ENCODE measurements around the gene SH2D3A. TPM values are rescaled to one million over a fixed set of nuclear protein-coding genes. Genes with fewer than 3 reads are reported as not detected.

Gene SH2D3A
- total RNA-seq, 6 experiments from 2014 or later, result not detected

DNA sequence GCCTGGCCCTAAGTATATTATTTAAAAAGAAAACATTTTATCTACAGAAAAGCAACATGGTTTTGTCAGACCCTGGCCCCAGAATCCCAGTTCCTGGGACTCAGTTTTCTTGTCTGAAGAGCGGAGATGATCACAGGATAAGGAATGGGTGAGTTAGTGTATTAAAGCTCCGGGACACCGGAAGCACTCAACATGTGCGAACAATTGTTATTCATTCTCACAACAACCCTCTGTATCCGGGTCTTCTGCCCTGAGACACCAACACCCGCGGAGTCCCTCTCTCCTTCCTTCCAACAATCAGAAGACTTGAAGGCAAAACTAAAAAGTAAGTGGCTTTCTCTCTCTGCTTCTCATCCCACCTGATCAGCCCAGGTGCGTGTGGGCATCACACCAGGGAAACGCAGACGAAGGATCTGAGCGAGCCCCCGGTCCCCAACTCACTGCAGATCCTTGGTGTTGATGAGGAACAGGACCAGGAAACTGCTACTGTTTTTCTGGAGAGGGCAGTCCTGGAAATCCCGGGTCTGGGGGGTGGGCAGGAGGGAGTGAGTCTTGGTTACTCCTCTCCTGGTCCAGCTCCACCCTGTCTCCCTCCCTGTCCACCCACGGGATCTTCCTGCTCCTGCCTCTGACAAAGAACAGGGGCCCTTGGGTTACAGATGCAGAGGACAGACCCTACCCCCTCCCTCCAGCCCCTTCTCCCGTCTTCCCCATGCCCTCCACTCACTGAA, 31.9 kb downstream of the SH2D3A start:
- H3K27ac Mint-ChIP-seq, result peak overlapping the region; percentile 85; the same call in 1 of the 2 replicates

DNA sequence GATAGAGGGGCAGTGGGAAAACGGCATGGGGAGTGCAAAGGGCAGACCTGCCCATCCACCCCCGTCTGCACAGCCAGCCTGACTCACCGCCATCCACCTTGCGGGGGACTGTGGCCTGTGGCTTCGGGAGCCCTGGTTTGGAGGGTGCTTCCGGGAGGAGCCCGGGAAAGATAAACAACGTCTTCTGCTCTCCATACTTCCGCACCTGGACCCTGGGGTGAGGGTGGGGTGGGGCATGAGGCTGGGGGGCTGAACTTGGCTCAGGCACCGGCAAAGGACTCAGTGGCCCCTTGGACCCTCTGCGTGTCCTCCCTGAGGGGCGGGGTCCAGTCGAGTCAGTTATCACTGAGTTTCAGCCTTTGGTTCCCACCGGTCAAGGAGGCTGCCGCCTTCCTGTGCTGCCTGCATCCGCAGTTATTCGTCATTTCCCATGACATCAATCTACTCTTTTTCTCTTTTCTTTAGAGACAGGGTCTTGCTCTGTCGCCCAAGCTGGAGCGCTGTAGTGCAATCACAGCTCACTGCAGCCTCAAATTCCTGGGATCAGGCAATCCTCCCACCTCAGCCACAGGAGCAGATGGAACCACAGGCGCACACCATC, 33.0 kb downstream of the SH2D3A start:
- no peaks in the 10 kb centered on the region; the same call in 1 of the 2 replicates for H3K27me3 Mint-ChIP-seq (ENCODE audit: insufficient read depth)
- H3K4me3 Mint-ChIP-seq, result no peak overlapping the region
- DNase-seq, result no peak
- TF ChIP-seq, protein P1, sequence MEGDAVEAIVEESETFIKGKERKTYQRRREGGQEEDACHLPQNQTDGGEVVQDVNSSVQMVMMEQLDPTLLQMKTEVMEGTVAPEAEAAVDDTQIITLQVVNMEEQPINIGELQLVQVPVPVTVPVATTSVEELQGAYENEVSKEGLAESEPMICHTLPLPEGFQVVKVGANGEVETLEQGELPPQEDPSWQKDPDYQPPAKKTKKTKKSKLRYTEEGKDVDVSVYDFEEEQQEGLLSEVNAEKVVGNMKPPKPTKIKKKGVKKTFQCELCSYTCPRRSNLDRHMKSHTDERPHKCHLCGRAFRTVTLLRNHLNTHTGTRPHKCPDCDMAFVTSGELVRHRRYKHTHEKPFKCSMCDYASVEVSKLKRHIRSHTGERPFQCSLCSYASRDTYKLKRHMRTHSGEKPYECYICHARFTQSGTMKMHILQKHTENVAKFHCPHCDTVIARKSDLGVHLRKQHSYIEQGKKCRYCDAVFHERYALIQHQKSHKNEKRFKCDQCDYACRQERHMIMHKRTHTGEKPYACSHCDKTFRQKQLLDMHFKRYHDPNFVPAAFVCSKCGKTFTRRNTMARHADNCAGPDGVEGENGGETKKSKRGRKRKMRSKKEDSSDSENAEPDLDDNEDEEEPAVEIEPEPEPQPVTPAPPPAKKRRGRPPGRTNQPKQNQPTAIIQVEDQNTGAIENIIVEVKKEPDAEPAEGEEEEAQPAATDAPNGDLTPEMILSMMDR (IDR thresholded peaks at IDR 0.05), result no peak
- H3K27ac Mint-ChIP-seq, result no peak overlapping the region
- no peaks in the 10 kb centered on the region for H3K9me3 Mint-ChIP-seq
- H3K4me1 Mint-ChIP-seq (ENCODE audit: low read depth), result peaks cover 25% of the 10 kb centered on the region
- H3K36me3 Mint-ChIP-seq (ENCODE audit: low read depth), result peaks cover 13% of the 10 kb centered on the region

More for the DNA sequence above, 31.9 kb downstream of the SH2D3A start:
- Mint-ChIP-seq H3K4me3 (peak overlapping the region; percentile 99), H3K27me3 (ENCODE audit: insufficient read depth) (no peaks in the 10 kb centered on the region; the same call in 1 of the 2 replicates), H3K4me1 (ENCODE audit: low read depth) (peaks cover 26% of the 10 kb centered on the region), H3K9me3 (no peaks in the 10 kb centered on the region), H3K36me3 (ENCODE audit: low read depth) (peaks cover 7% of the 10 kb centered on the region; the same call in 1 of the 2 replicates)
- DNase-seq, result no peak
- TF ChIP-seq, protein P1 (IDR thresholded peaks at IDR 0.05), result no peak

DNA sequence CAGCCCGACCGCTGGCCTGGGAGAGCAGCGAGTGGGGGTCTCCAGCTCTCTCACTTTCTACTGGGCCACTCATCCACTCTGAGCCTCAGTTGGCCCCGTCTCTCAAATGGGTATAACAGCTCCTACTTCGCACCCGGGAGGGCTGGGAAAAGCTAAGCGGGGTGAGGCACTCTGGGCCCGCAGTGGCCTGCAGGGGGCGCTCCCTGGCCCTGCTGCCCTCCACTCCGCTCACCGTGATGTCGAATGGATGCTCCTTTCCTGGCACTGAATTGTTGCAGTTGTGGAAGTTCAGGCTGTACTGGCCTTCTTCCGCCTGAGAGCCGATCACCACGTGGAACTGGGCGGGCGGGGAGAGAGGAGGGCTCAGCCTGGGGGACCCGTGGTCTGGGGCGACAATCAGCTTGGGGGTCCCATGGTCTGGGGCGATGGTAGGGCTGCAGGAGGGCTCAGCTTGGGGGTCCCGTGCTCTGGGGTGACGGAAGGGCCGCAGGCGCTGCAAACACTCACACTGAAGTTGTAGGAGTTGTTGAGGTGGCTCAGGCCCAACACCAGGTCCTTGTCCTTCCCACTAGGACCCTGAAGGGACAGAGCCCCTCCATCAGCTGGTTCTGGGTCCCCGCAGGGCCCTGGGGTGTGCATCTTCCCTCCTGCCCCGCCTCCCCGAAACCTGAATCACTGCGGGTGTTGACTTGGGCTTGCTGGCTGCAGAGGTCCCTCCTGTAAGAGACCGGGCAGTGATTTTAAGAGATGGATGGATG, 33.7 kb downstream of the SH2D3A start:
- peaks cover 18% of the 10 kb centered on the region for H3K4me1 Mint-ChIP-seq (ENCODE audit: low read depth)
- DNase-seq, result no peak
- H3K9me3 Mint-ChIP-seq, result no peaks in the 10 kb centered on the region
- no peaks in the 10 kb centered on the region; the same call in 1 of the 2 replicates for H3K27me3 Mint-ChIP-seq (ENCODE audit: insufficient read depth)
- peaks cover 13% of the 10 kb centered on the region for H3K36me3 Mint-ChIP-seq (ENCODE audit: low read depth)
- no peak overlapping the region for H3K27ac Mint-ChIP-seq
- no peak overlapping the region for H3K4me3 Mint-ChIP-seq
- TF ChIP-seq, protein P1 (IDR thresholded peaks at IDR 0.05), result peak; percentile 72

DNA sequence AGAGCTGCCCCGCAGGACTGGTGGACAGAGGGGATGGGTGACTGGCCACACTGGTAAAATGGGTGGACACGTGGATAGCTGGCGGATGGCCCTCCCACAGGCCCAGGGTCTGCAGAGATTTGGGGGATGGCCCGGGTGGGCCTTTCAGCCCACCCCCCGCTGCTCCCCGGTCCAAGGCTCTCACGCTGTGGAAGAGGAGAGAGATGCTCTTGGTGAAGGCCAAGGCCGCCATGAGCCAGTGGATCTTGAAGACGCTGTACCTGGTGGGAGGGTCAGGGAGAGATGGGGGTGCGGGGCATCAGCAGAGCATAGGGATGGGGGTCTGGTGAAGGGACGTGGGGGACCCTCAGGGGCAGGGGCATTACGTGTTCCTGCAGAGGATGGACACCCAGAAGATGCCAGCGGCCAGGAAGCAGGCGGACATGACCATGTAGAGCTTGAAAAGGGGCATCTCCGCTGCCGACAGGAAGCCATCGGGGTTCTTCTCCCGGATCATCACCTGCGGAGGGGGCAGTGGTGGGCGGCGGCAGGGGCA, 34.4 kb downstream of the SH2D3A start:
- TF ChIP-seq, protein P1 (IDR thresholded peaks at IDR 0.05), result no peak
- H3K27ac Mint-ChIP-seq, result no peak overlapping the region
- no peaks in the 10 kb centered on the region; the same call in 1 of the 2 replicates for H3K27me3 Mint-ChIP-seq (ENCODE audit: insufficient read depth)
- no peak overlapping the region for H3K4me3 Mint-ChIP-seq
- DNase-seq, result no peak
- no peaks in the 10 kb centered on the region for H3K9me3 Mint-ChIP-seq
- peaks cover 13% of the 10 kb centered on the region for H3K36me3 Mint-ChIP-seq (ENCODE audit: low read depth)
- peaks cover 11% of the 10 kb centered on the region for H3K4me1 Mint-ChIP-seq (ENCODE audit: low read depth)

DNA sequence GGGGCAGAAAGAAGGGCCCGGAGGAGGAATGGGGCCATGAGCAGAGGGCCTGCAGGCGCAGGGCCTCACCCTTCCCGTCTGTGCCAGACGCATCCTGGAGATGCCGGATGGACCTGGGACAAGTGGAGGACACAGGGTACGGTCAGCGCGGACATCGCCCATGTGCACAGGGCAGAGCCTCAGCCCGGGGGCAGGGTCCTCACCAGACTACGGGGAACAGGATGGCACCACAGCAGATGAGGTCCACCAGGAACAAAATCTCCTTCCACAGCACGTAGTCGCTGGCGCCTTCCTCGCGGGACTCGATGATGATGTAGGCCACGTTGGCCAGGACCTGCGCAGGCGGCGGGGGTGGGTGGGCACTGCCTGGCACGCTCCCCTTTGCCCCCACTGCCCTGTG, 35.4 kb downstream of the SH2D3A start:
- no peak overlapping the region for H3K27ac Mint-ChIP-seq
- H3K36me3 Mint-ChIP-seq (ENCODE audit: low read depth), result peaks cover 13% of the 10 kb centered on the region
- H3K27me3 Mint-ChIP-seq (ENCODE audit: insufficient read depth), result no peaks in the 10 kb centered on the region; the same call in 1 of the 2 replicates
- TF ChIP-seq, protein P1 (IDR thresholded peaks at IDR 0.05), result no peak
- DNase-seq, result no peak
- H3K4me3 Mint-ChIP-seq, result no peak overlapping the region
- H3K9me3 Mint-ChIP-seq, result no peaks in the 10 kb centered on the region
- H3K4me1 Mint-ChIP-seq (ENCODE audit: low read depth), result peaks cover 10% of the 10 kb centered on the region
